H9 (cell line): ENCODE data around the gene WDR27. TPM values are rescaled to one million over a fixed set of nuclear protein-coding genes. Genes with fewer than 3 reads are reported as not detected.

Source experiments
- DNase-seq: peaks from one replicate; pipeline ENCODE4 v3.0.0-alpha.2; 2017
- H2AFZ ChIP-seq: one replicate; pipeline ENCODE4 v1.6.1; 2013; ENCODE audit warnings: mild to moderate bottlenecking, low read length, control low read depth, moderate library complexity
- H2AK5ac ChIP-seq: 2 replicates; pipeline ENCODE4 v1.6.1; 2013; ENCODE audit warnings: low read length, control low read depth, mixed read lengths; ENCODE audit not compliant: insufficient read length
- H2BK120ac ChIP-seq: one replicate; pipeline ENCODE4 v1.6.1; 2013; ENCODE audit warnings: low read depth, mild to moderate bottlenecking, low read length, control low read depth, inconsistent platforms; ENCODE audit not compliant: poor library complexity, severe bottlenecking
- H2BK12ac ChIP-seq: 2 replicates; pipeline ENCODE4 v1.6.1; 2013; ENCODE audit warnings: low read length, control low read depth, mixed read lengths, low read depth; ENCODE audit not compliant: insufficient read length
- H2BK15ac ChIP-seq: 2 replicates; pipeline ENCODE4 v1.6.1; 2013; ENCODE audit warnings: low read depth, low read length, control low read depth
- H2BK20ac ChIP-seq: one replicate; pipeline ENCODE4 v1.6.1; 2013; ENCODE audit warnings: low read depth, mild to moderate bottlenecking, low read length, control low read depth, inconsistent platforms; ENCODE audit not compliant: poor library complexity, severe bottlenecking
- H2BK5ac ChIP-seq: 2 replicates; pipeline ENCODE4 v1.6.1; 2013; ENCODE audit warnings: low read length, control low read depth, mixed read lengths; ENCODE audit not compliant: insufficient read length
- H3K14ac ChIP-seq: 2 replicates; pipeline ENCODE4 v1.6.1; 2013; ENCODE audit warnings: low read length, control low read depth; ENCODE audit not compliant: insufficient read depth
- H3K18ac ChIP-seq: 2 replicates; pipeline ENCODE4 v1.6.1; 2013; ENCODE audit warnings: low read depth, mild to moderate bottlenecking, mixed read lengths, low read length, control low read depth; ENCODE audit not compliant: insufficient read length
- H3K23ac ChIP-seq: 2 replicates; pipeline ENCODE4 v1.6.1; 2013; ENCODE audit warnings: low read length, control low read depth, mixed read lengths, low read depth; ENCODE audit not compliant: insufficient read length
- H3K23me2 ChIP-seq: 2 replicates; pipeline ENCODE4 v1.6.1; 2013; ENCODE audit warnings: low read depth, mild to moderate bottlenecking, mixed read lengths, low read length, control low read depth; ENCODE audit not compliant: insufficient read length, poor library complexity, severe bottlenecking
- H3K27ac ChIP-seq: 2 replicates; pipeline ENCODE4 v1.5.1; 2013; ENCODE audit warnings: low read length, control low read depth, mixed read lengths, low read depth; ENCODE audit not compliant: insufficient read length
- H3K27me3 ChIP-seq: 2 replicates; pipeline ENCODE4 v1.6.1; 2013; ENCODE audit warnings: low read length, control low read depth, inconsistent platforms; ENCODE audit not compliant: insufficient read depth
- H3K4ac ChIP-seq: 2 replicates; pipeline ENCODE4 v1.6.1; 2013; ENCODE audit warnings: low read depth, mild to moderate bottlenecking, control low read depth, inconsistent platforms, low read length, moderate library complexity
- H3K4me1 ChIP-seq: 2 replicates; pipeline ENCODE4 v1.6.1; 2013; ENCODE audit warnings: low read length, control low read depth, inconsistent platforms; ENCODE audit not compliant: insufficient read depth
- H3K4me2 ChIP-seq: 2 replicates; pipeline ENCODE4 v1.6.1; 2013; ENCODE audit warnings: low read length, control low read depth, mixed read lengths; ENCODE audit not compliant: insufficient read length, insufficient read depth
- H3K56ac ChIP-seq: 2 replicates; pipeline ENCODE4 v1.6.1; 2013; ENCODE audit warnings: low read depth, mild to moderate bottlenecking, mixed read lengths, low read length, control low read depth; ENCODE audit not compliant: insufficient read length
- H3K79me1 ChIP-seq: 2 replicates; pipeline ENCODE4 v1.6.1; 2013; ENCODE audit warnings: low read depth, mild to moderate bottlenecking, moderate library complexity, low read length, control low read depth, inconsistent platforms; ENCODE audit not compliant: insufficient read depth, poor library complexity, severe bottlenecking
- H3K79me2 ChIP-seq: 2 replicates; pipeline ENCODE4 v1.6.1; 2013; ENCODE audit warnings: low read length, control low read depth, inconsistent platforms; ENCODE audit not compliant: insufficient read depth
- H3K9ac ChIP-seq: 2 replicates; pipeline ENCODE4 v1.6.1; 2013; ENCODE audit warnings: low read length, control low read depth, mixed read lengths; ENCODE audit not compliant: insufficient read length; ENCODE audit errors: extremely low read depth
- H3K9me3 ChIP-seq: one replicate; pipeline ENCODE4 v1.6.1; 2013; ENCODE audit warnings: low read depth, low read length, inconsistent platforms; ENCODE audit not compliant: control insufficient read depth
- H3T11ph ChIP-seq: one replicate; pipeline ENCODE4 v1.6.1; 2013; ENCODE audit warnings: mild to moderate bottlenecking, low read length, control low read depth, inconsistent platforms
- H4K20me1 ChIP-seq: one replicate; pipeline ENCODE4 v1.6.1; 2013; ENCODE audit not compliant: control insufficient read depth, insufficient read length, insufficient read depth
- H4K5ac ChIP-seq: 2 replicates; pipeline ENCODE4 v1.6.1; 2013; ENCODE audit warnings: low read depth, mild to moderate bottlenecking, mixed read lengths, low read length, control low read depth; ENCODE audit not compliant: insufficient read length
- H4K8ac ChIP-seq: replicated peaks from 2 replicates; pipeline ENCODE4 v1.6.1; 2013; ENCODE audit warnings: low read length, control low read depth, mixed read lengths, low read depth; ENCODE audit not compliant: insufficient read length
- H4K91ac ChIP-seq: 2 replicates; pipeline ENCODE4 v1.6.1; 2013; ENCODE audit warnings: low read depth, mild to moderate bottlenecking, moderate library complexity, mixed read lengths, low read length, control low read depth; ENCODE audit not compliant: insufficient read length
- H3K27ac Mint-ChIP-seq, 3 experiments: 2 replicates in 2 of 3; 3 replicates in 1 of 3; pipeline ENCODE4 v1.8.0; 2020 to 2021; ENCODE audit warnings: mixed read lengths in 3 of 3, mild to moderate bottlenecking in 1 of 3, moderate library complexity in 1 of 3
- H3K27me3 Mint-ChIP-seq: 2 replicates; pipeline ENCODE4 v1.8.0; 2021; ENCODE audit warnings: low read depth, mild to moderate bottlenecking, moderate library complexity, mixed read lengths
- H3K36me3 Mint-ChIP-seq, 3 experiments: 2 replicates in 2 of 3; 3 replicates in 1 of 3; pipeline ENCODE4 v1.8.0; 2020 to 2021; ENCODE audit warnings: low read depth in 3 of 3, mixed read lengths in 3 of 3; ENCODE audit not compliant: insufficient read depth in 1 of 3
- H3K4me1 Mint-ChIP-seq, 2 experiments: 2 replicates each; pipeline ENCODE4 v1.8.0; 2020; ENCODE audit warnings: mixed read lengths in 2 of 2
- H3K4me3 Mint-ChIP-seq, 2 experiments: 2 replicates in 1 of 2; 3 replicates in 1 of 2; pipeline ENCODE4 v1.8.0; 2020 to 2021; ENCODE audit warnings: mild to moderate bottlenecking in 2 of 2, mixed read lengths in 2 of 2, moderate library complexity in 1 of 2
- H3K9me3 Mint-ChIP-seq, 2 experiments: 2 replicates in 1 of 2; 3 replicates in 1 of 2; pipeline ENCODE4 v1.8.0; 2020; ENCODE audit warnings: mild to moderate bottlenecking in 2 of 2, mixed read lengths in 2 of 2, moderate library complexity in 1 of 2
- WGBS: extraction: QIAGEN DNeasy Blood & Tissue Kit; methylation state at CpG from one replicate; pipeline ENCODE4 v1.1.7; 2013; ENCODE audit warnings: missing lambda C conversion rate, low lambda C conversion rate, mixed read lengths; ENCODE audit not compliant: insufficient read length; ENCODE audit errors: extremely low coverage; 5-methylcytosine and 5-hydroxymethylcytosine counted together
- total RNA-seq: library from RNA; stranded (reverse); gene quantifications from 2 replicates; pipeline ENCODE4 v1.2.1, GENCODE V29; 2021
- TF ChIP-seq, protein P1 (sequence below): fragments of 200-600 bp; sonication (generic); conservative IDR thresholded peaks from 3 replicates; pipeline ENCODE4 v1.8.0; 2021; ENCODE audit warnings: antibody characterized with exemption, mild to moderate bottlenecking

Gene WDR27
- total RNA-seq, 1 experiment from 2014 or later: 48.7 TPM

DNA sequence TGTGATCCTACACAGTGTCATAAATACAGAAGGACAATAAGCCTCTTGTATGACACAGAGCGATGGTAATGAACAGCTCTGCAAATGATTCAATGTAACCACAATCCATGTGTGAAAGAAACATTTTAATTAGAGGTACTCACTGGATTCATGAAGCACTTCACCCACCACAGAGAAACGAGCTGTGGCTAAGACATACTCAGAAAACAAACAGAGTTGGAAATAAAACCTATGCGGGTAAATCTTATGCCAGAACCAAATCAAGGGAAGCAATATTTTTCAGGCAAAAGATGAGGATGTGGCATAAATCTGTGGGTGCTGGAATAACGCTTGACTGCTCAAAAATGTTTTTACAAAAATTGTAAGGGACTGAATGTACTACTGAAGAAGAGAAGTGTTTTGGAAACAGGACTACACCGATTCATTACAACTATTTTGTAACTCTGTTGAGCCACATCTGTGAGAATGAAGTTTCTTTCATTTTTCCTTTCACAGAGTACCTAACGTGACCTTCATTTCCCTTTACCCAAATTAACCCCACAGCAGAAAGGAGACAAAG is 112.1 kb downstream of the WDR27 start:
- TF ChIP-seq, protein P1, sequence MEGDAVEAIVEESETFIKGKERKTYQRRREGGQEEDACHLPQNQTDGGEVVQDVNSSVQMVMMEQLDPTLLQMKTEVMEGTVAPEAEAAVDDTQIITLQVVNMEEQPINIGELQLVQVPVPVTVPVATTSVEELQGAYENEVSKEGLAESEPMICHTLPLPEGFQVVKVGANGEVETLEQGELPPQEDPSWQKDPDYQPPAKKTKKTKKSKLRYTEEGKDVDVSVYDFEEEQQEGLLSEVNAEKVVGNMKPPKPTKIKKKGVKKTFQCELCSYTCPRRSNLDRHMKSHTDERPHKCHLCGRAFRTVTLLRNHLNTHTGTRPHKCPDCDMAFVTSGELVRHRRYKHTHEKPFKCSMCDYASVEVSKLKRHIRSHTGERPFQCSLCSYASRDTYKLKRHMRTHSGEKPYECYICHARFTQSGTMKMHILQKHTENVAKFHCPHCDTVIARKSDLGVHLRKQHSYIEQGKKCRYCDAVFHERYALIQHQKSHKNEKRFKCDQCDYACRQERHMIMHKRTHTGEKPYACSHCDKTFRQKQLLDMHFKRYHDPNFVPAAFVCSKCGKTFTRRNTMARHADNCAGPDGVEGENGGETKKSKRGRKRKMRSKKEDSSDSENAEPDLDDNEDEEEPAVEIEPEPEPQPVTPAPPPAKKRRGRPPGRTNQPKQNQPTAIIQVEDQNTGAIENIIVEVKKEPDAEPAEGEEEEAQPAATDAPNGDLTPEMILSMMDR: no peak
- DNase-seq: no peak
- no CpG with 5 or more reads among the region's 6 CpGs for WGBS
- Histone ChIP-seq H3K23me2 (no peaks in the 10 kb centered on the region), H3K23ac (no peak overlapping the region), H3K27me3 (no peaks in the 10 kb centered on the region), H3K79me1 (no peaks in the 10 kb centered on the region), H3K27ac (no peak overlapping the region), H3K79me2 (no peaks in the 10 kb centered on the region), H3K4me2 (no peak overlapping the region), H4K91ac (no peak overlapping the region), H2BK20ac (no peak overlapping the region), H3K14ac (no peak overlapping the region), H4K8ac (no peak overlapping the region), H3K9me3 (no peaks in the 10 kb centered on the region), H2BK12ac (no peak overlapping the region), H2BK15ac (no peak overlapping the region), H3K56ac (no peak overlapping the region), H3K18ac (no peak overlapping the region), H3T11ph (no peak overlapping the region), H3K4ac (no peak overlapping the region), H2BK120ac (no peak overlapping the region), H3K4me1 (no peaks in the 10 kb centered on the region), H4K5ac (no peak overlapping the region), H4K20me1 (no peaks in the 10 kb centered on the region), H3K9ac (no peak overlapping the region), H2AFZ (no peak overlapping the region), H2BK5ac (no peak overlapping the region), H2AK5ac (no peak overlapping the region)
- H3K36me3 Mint-ChIP-seq: peaks cover 9 to 18% (median 18%) of the 10 kb centered on the region in 3 experiments; a peak in 6 of 7 replicates
- no peak overlapping the region for H3K27ac Mint-ChIP-seq
- no peak overlapping the region for H3K4me3 Mint-ChIP-seq
- H3K9me3 Mint-ChIP-seq: no peaks in the 10 kb centered on the region; a peak in 2 of 5 replicates
- H3K4me1 Mint-ChIP-seq: peaks cover 0 to 4% of the 10 kb centered on the region in 2 experiments; a peak in 2 of 4 replicates
- no peaks in the 10 kb centered on the region for H3K27me3 Mint-ChIP-seq
